WTC11 (cell line): Measurements from ENCODE around the gene PDSS1. TPM values are rescaled to one million over a fixed set of nuclear protein-coding genes. Genes with fewer than 3 reads are reported as not detected.

Experiments used
- ATAC-seq: fragments of 200-7000 bp; cut with Tn5 transposase; 2 replicates; pipeline ENCODE4 v1.10.0; 2021; ENCODE audit warnings: mild to moderate bottlenecking, moderate library complexity
- CTCF ChIA-PET: fragments of 300-600 bp; sonication (Branson Sonifier 250); formaldehyde crosslinking; loops from one replicate; lab custom pipeline; 2021; ENCODE audit warnings: antibody characterized with exemption; lab: Charles Lee
- POLR2A ChIA-PET: fragments of 350-600 bp; sonication (Branson Sonifier 250); formaldehyde crosslinking; loops from one replicate; lab custom pipeline; 2021; ENCODE audit warnings: antibody characterized with exemption; lab: Charles Lee
- DNase-seq: peaks from one replicate; pipeline ENCODE4 v3.0.0; 2021; ENCODE audit warnings: low spot score
- H3K27ac Mint-ChIP-seq: 2 replicates; pipeline ENCODE4 v1.8.0; 2021; ENCODE audit warnings: mixed read lengths
- H3K27me3 Mint-ChIP-seq: 2 replicates; pipeline ENCODE4 v1.8.0; 2021; ENCODE audit warnings: low read depth, mild to moderate bottlenecking, moderate library complexity, mixed read lengths
- H3K36me3 Mint-ChIP-seq: 2 replicates; pipeline ENCODE4 v1.8.0; 2021; ENCODE audit warnings: mixed read lengths
- H3K4me1 Mint-ChIP-seq: 2 replicates; pipeline ENCODE4 v1.8.0; 2022; ENCODE audit warnings: mixed read lengths
- H3K4me3 Mint-ChIP-seq: 2 replicates; pipeline ENCODE4 v1.8.0; 2021; ENCODE audit warnings: mild to moderate bottlenecking, moderate library complexity, mixed read lengths
- H3K9me3 Mint-ChIP-seq: 2 replicates; pipeline ENCODE4 v1.8.0; 2021; ENCODE audit warnings: mixed read lengths
- CDX4 ChIP-seq: fragments of 250-450 bp; sonication (Bioruptor Pico); IDR thresholded peaks from 2 replicates; pipeline ENCODE4 v1.9.0; 2021; ENCODE audit warnings: moderate library complexity, mild to moderate bottlenecking, inconsistent platforms, borderline replicate concordance
- CREB1 ChIP-seq: sonication (generic); formaldehyde crosslinking; IDR thresholded peaks from 2 replicates; pipeline ENCODE4 v1.8.0; 2023; ENCODE audit warnings: mild to moderate bottlenecking, missing genetic modification reagents
- E2F4 ChIP-seq: sonication (generic); formaldehyde crosslinking; IDR thresholded peaks from 2 replicates; pipeline ENCODE4 v1.8.1; 2022; ENCODE audit warnings: low read depth, mild to moderate bottlenecking, moderate library complexity, missing genetic modification reagents, borderline replicate concordance
- HMGXB4 ChIP-seq: sonication (generic); formaldehyde crosslinking; IDR thresholded peaks from 2 replicates; pipeline ENCODE4 v1.8.1; 2023; ENCODE audit warnings: mild to moderate bottlenecking, moderate library complexity, missing genetic modification reagents
- JAZF1 ChIP-seq: fragments of 250-450 bp; sonication (Bioruptor Pico); IDR thresholded peaks from 2 replicates; pipeline ENCODE4 v1.9.0; 2021; ENCODE audit warnings: moderate library complexity, mild to moderate bottlenecking, inconsistent platforms
- MLX ChIP-seq: sonication (generic); formaldehyde crosslinking; IDR thresholded peaks from 2 replicates; pipeline ENCODE4 v1.8.1; 2023; ENCODE audit warnings: mild to moderate bottlenecking, missing genetic modification reagents, moderate library complexity
- PRRX2 ChIP-seq: fragments of 250-450 bp; sonication (Bioruptor Pico); IDR thresholded peaks from 2 replicates; pipeline ENCODE4 v1.8.0; 2021; ENCODE audit warnings: mild to moderate bottlenecking
- SMAD3 ChIP-seq: sonication (generic); formaldehyde crosslinking; IDR thresholded peaks from 2 replicates; pipeline ENCODE4 v1.8.0; 2022; ENCODE audit warnings: missing genetic modification reagents, mild to moderate bottlenecking, borderline replicate concordance
- SP1 ChIP-seq: sonication (generic); formaldehyde crosslinking; conservative IDR thresholded peaks from 2 replicates; pipeline ENCODE4 v1.8.1; 2022; ENCODE audit warnings: missing genetic modification reagents
- USF2 ChIP-seq: sonication (generic); formaldehyde crosslinking; IDR thresholded peaks from 2 replicates; pipeline ENCODE4 v1.8.1; 2023; ENCODE audit warnings: mild to moderate bottlenecking, missing genetic modification reagents, moderate library complexity
- ZNF232 ChIP-seq: sonication (generic); formaldehyde crosslinking; IDR thresholded peaks from 2 replicates; pipeline ENCODE4 v1.8.0; 2022; ENCODE audit warnings: mild to moderate bottlenecking, missing genetic modification reagents
- ZNF263 ChIP-seq: sonication (generic); formaldehyde crosslinking; IDR thresholded peaks from 2 replicates; pipeline ENCODE4 v1.8.1; 2022; ENCODE audit warnings: low read depth, mild to moderate bottlenecking, moderate library complexity, missing genetic modification reagents
- ZNF423 ChIP-seq: fragments of 250-450 bp; sonication (Bioruptor Pico); IDR thresholded peaks from 2 replicates; pipeline ENCODE4 v2.1.2; 2022; ENCODE audit warnings: mild to moderate bottlenecking, moderate library complexity
- total RNA-seq: library from RNA; stranded (reverse); gene quantifications from 3 replicates; pipeline ENCODE4 v1.2.3, GENCODE V29; 2021
- TF ChIP-seq, protein P1 (sequence below): fragments of 250-450 bp; sonication (Bioruptor Pico); IDR thresholded peaks from 2 replicates; pipeline ENCODE4 v1.9.0; 2021; ENCODE audit warnings: mild to moderate bottlenecking, borderline replicate concordance

Gene PDSS1
- total RNA-seq, 1 experiment from 2014 or later: 13.6 TPM

DNA sequence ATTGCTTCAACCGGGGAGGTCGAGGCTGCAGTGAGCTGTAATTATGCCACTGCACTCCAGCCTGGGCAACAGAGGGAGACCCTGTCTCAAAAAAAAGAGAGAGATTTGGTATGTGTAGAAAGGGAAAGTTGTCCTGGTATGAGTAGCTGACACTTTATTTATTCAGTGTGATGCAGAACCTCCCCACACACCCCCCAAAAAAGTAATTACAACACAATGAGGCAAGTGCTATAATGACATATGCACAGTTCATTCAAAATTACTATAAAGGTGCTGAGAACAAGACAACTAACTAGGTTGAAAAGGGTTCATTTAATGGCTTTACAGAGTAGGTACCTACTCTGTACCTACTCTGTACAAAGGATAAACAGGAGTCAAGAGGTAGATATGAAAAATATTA is 80.2 kb downstream of the PDSS1 start (continued):
- TF ChIP-seq SMAD3 (CRISPR knock-in tag) (no peak), MLX (CRISPR knock-in tag) (no peak), JAZF1 (no peak), ZNF423 (CRISPR knock-in tag) (no peak)

GRCh38 chr10:26779176-26779860 is 81.8 kb downstream of the PDSS1 start:
- no peak for DNase-seq
- TF ChIP-seq ZNF263 (CRISPR knock-in tag) (no peak), PRRX2 (CRISPR knock-in tag) (no peak), HMGXB4 (CRISPR knock-in tag) (no peak), CREB1 (no peak), USF2 (CRISPR knock-in tag) (no peak), E2F4 (CRISPR knock-in tag) (no peak), ZNF232 (CRISPR knock-in tag) (no peak), CDX4 (CRISPR knock-in tag) (no peak), SP1 (CRISPR knock-in tag) (no peak)
- TF ChIP-seq, protein P1, sequence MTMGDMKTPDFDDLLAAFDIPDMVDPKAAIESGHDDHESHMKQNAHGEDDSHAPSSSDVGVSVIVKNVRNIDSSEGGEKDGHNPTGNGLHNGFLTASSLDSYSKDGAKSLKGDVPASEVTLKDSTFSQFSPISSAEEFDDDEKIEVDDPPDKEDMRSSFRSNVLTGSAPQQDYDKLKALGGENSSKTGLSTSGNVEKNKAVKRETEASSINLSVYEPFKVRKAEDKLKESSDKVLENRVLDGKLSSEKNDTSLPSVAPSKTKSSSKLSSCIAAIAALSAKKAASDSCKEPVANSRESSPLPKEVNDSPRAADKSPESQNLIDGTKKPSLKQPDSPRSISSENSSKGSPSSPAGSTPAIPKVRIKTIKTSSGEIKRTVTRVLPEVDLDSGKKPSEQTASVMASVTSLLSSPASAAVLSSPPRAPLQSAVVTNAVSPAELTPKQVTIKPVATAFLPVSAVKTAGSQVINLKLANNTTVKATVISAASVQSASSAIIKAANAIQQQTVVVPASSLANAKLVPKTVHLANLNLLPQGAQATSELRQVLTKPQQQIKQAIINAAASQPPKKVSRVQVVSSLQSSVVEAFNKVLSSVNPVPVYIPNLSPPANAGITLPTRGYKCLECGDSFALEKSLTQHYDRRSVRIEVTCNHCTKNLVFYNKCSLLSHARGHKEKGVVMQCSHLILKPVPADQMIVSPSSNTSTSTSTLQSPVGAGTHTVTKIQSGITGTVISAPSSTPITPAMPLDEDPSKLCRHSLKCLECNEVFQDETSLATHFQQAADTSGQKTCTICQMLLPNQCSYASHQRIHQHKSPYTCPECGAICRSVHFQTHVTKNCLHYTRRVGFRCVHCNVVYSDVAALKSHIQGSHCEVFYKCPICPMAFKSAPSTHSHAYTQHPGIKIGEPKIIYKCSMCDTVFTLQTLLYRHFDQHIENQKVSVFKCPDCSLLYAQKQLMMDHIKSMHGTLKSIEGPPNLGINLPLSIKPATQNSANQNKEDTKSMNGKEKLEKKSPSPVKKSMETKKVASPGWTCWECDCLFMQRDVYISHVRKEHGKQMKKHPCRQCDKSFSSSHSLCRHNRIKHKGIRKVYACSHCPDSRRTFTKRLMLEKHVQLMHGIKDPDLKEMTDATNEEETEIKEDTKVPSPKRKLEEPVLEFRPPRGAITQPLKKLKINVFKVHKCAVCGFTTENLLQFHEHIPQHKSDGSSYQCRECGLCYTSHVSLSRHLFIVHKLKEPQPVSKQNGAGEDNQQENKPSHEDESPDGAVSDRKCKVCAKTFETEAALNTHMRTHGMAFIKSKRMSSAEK (CRISPR knock-in tag): no peak
- ChIA-PET CTCF (interaction anchor here (0.5 kb wide), 1 partner anchor 122 kb away, joined by 5 read pairs; no protein-coding TSS in a partner anchor), POLR2A (no interaction called here)
- no peak overlapping the region; the same call in 1 of the 2 replicates for H3K27ac Mint-ChIP-seq
- H3K4me1 Mint-ChIP-seq: peaks cover 51% of the 10 kb centered on the region
- no peaks in the 10 kb centered on the region for H3K27me3 Mint-ChIP-seq
- no peak for ATAC-seq
- no peaks in the 10 kb centered on the region; the same call in 1 of the 2 replicates for H3K36me3 Mint-ChIP-seq
- H3K9me3 Mint-ChIP-seq: peaks cover 7% of the 10 kb centered on the region
- no peak overlapping the region for H3K4me3 Mint-ChIP-seq
